GM19467 (cell line): ENCODE measurements around the gene PTGES3L.

Source experiments
- ATAC-seq: cut with Tn5 transposase; IDR thresholded peaks from one replicate; pipeline ENCODE4 v1.9.1; 2021; ENCODE audit warnings: mild to moderate bottlenecking, moderate library complexity; ENCODE audit not compliant: unreplicated experiment

PTGES3L gene

GRCh38 chr17:42979511-42980273, at the start of gene PTGES3L:
Gene PTGES3L (minus strand): TSS chr17:42980080. CDS start chr17:42980053, 27 bp downstream.
- no peak for ATAC-seq

DNA sequence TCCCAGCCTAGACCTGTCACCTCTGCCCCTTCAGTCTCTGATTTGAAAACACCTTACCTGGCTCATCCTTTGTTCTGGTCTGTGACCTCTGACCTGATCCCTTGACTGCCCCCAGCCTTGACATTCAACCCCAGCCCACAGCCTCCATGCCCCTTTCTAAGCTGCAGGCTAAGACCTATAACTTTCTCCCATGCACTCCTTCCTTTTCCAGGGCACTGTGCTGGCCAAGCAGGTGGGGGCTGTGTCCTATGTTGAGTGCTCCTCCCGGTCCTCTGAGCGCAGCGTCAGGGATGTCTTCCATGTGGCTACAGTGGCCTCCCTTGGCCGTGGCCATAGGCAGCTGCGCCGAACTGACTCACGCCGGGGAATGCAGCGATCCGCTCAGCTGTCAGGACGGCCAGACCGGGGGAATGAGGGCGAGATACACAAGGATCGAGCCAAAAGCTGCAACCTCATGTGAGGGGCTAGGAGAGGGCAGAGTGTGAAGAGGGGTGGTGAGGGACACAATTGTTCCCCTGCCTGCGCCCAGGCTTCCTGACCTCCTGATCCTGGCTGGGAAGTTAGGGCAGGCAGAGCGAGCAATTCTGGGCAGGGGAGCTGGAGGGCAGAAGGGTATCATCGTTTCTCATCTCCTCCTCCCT, 48.5 kb upstream of the PTGES3L start:
- ATAC-seq, result no peak

- no peak for ATAC-seq
These were observed 47.5 kb upstream of the PTGES3L start for GRCh38 chr17:43027091-43028032.

GRCh38 chr17:43026595-43026994, 46.7 kb upstream of the PTGES3L start:
- ATAC-seq, result no peak

DNA sequence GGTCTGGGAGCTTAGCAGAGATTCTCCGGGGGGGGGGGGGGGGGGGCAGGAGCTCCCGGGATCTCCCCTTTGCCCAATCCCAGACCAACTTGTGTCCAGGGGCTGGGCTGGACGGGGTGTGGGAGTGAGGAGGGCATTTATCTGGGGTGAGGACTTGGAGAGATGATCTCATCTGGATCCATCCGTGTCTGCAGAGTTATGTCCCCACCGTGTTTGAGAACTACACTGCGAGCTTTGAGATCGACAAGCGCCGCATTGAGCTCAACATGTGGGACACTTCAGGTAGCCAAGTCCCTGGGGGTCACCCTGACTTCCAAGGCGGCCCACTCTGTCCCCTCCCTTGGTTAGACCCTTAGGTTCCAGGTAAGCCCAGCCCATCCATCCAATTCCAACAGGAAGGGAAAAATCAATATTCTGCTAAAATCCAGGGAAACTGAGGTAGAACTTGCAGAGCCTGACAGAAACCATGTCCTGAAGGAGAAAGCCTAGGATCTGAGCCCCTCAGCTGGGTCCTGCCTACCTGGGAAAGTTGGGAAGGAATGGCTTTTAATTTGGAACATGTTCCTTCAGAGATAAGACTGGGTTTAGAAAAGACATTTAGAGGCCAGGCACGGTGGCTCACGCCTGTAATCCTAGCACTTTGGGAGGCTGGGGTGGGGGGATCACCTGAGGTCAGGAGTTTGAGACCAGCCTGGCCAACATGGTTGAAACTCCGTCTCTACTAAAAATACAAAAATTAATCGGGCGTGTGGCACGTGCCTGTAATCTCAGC, 46.1 kb upstream of the PTGES3L start:
- no peak for ATAC-seq

- no peak for ATAC-seq
These were observed 45.4 kb upstream of the PTGES3L start for GRCh38 chr17:43025290-43025657.

- no peak for ATAC-seq
These were observed 44.8 kb upstream of the PTGES3L start, which contains the start of gene RND2 for GRCh38 chr17:43024407-43025289. Gene RND2 (plus strand): TSS chr17:43025231. CDS start chr17:43025348, 117 bp downstream.

GRCh38 chr17:43021741-43022512, 42.0 kb upstream of the PTGES3L start, which contains the start of gene VAT1:
Gene VAT1 (minus strand): TSS chr17:43022385. CDS start chr17:43022322, 63 bp downstream.
- no peak for ATAC-seq

- ATAC-seq, result no peak
These were observed 41.2 kb upstream of the PTGES3L start for GRCh38 chr17:43020789-43021740.

- no peak for ATAC-seq
These were observed 40.2 kb upstream of the PTGES3L start for GRCh38 chr17:43020030-43020621.

DNA sequence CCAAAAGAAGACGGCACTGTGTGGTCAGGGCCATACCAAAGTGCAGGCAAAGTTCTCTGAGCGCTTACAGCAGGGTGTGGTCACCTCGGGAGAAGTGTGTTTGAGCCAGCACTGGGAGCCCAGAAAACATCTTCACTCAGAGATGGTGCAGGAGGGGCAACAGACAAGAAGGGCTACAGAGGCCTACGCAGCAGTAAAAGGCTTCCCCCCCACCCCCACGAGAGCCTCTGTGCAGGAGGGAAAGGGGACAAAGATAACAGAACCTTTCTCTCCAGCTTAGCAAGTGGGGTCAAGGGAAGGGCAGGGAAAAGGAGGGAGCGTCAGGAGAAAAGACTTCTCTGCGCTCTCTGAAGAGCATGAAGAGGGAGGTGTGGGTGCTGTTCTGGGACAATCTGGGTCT, 39.5 kb upstream of the PTGES3L start:
- ATAC-seq, result no peak

- no peak for ATAC-seq
These were observed 39.1 kb upstream of the PTGES3L start for GRCh38 chr17:43018932-43019331.

DNA sequence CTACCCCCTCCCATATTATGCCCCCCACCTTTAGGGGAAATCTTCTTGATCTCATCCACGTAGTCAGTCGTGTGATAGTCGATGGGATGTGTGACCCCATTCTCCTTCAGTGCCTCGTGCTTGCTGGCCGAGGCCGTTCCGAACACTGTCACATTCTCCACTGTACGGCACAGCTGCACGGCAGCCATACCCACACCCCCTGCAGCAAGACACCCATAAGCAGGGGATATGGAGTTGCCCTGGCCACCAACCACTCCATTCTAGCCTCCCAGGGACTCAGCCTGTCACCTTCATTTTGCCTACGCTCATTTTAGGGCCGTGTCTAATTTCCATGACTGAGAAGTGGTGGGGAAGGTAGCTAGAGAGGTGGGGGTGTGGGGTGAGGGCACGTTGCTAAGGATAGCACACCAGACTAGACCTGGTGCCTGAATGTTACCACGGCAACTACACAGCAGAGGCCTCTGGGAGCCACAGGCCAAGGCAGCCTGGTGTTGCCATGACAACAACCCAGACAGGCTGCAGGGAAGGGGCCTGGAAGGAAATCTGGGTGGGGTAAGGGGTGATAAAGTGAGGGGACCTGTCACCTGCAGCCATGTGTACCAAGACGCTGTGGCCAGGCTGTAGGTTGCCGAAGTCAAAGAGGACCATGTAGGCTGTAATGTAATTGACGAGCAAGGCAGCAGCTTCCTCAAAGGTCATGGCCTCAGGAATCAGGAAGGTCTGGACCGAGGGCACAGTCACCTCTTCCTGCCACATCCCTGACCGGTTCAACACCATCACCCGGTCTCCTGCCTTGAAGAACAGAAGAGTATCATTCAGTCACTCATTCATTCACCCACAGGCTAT, 38.4 kb upstream of the PTGES3L start:
- ATAC-seq, result no peak

DNA sequence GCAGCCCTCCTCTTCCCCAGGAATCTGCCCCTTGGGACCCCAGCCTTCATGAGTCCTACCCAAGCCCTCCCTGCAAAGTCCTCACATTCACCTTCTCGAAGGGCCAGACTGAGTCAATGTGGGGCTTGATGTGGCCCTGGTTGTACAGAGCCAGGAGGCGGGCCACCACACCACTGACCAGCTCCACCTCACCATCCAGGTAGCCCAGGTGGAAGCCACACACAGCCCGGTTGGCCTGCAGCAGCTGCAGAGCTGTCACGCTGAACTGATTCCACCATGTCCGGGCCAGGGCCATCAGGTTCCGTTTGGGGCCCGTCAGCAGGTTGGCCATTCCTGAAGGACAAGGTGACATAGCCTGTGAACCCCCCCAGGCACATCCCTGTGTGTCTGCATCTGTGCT, 36.3 kb upstream of the PTGES3L start:
- ATAC-seq, result no peak

- ATAC-seq, result no peak
These were observed 35.7 kb upstream of the PTGES3L start for GRCh38 chr17:43015579-43015978.
